ENCODE data around the gene UPF1. TPM values are rescaled to one million over a fixed set of nuclear protein-coding genes. Genes with fewer than 3 reads are reported as not detected.

Gene UPF1
- total and polyA plus RNA-seq, 2 of the 13 experiments (the other 11 are each of a cell fraction or from before 2014, with no cell fraction given): 16.9 to 41.8 TPM

GRCh38 chr19:18839465-18840287 is 7.9 kb downstream of the UPF1 start (continued):
- TF ChIP-seq ZNF710 (CRISPR knock-in tag; IDR thresholded peaks at IDR 0.05; ENCODE audit: borderline replicate concordance): peak; percentile 76
- no peak; the same call in 1 of the 2 replicates for TF ChIP-seq GTF3A (CRISPR knock-in tag; conservative IDR thresholded peaks at IDR 0.05)
- peak; percentile 72 for TF ChIP-seq PCBP1 (IDR thresholded peaks at IDR 0.05; ENCODE audit: borderline replicate concordance, low read depth, low read length)
- no peak for TF ChIP-seq TP53 (CRISPR knock-in tag; conservative IDR thresholded peaks at IDR 0.05)
- TF ChIP-seq ZNF660 (CRISPR knock-in tag; IDR thresholded peaks at IDR 0.05; ENCODE audit: borderline replicate concordance, low read depth): no peak
- no peak for TF ChIP-seq ZBTB46 (CRISPR knock-in tag; IDR thresholded peaks at IDR 0.05; ENCODE audit: borderline replicate concordance)
- TF ChIP-seq FOXJ3 (CRISPR knock-in tag; IDR thresholded peaks at IDR 0.05; ENCODE audit: borderline replicate concordance): no peak; the same call in 1 of the 2 replicates
- TF ChIP-seq SRSF1 (optimal IDR thresholded peaks at IDR 0.05; ENCODE audit: low read depth, low read length): peak; percentile 76
- TF ChIP-seq RFX3 (CRISPR knock-in tag; IDR thresholded peaks at IDR 0.05): no peak
- TF ChIP-seq FOXC1 (CRISPR knock-in tag; IDR thresholded peaks at IDR 0.05; ENCODE audit: borderline replicate concordance): peak; percentile 79
- no peak for TF ChIP-seq ZNF333 (CRISPR knock-in tag; IDR thresholded peaks at IDR 0.05; ENCODE audit: borderline replicate concordance)
- peak; percentile 55; the same call in 1 of the 2 replicates for TF ChIP-seq ZNF460 (CRISPR knock-in tag; IDR thresholded peaks at IDR 0.05; ENCODE audit: borderline replicate concordance)
- peak; percentile 61; the same call in 1 of the 2 replicates for TF ChIP-seq ZC3H13 (CRISPR knock-in tag; IDR thresholded peaks at IDR 0.05)
- TF ChIP-seq TBL1XR1 (IDR thresholded peaks at IDR 0.05; ENCODE audit: borderline replicate concordance, low read length, partially characterized antibody): no peak
- no peak for TF ChIP-seq ZNF615 (CRISPR knock-in tag; IDR thresholded peaks at IDR 0.05; ENCODE audit: borderline replicate concordance)
- TF ChIP-seq TEAD3 (CRISPR knock-in tag; optimal IDR thresholded peaks at IDR 0.05; ENCODE audit: borderline replicate concordance): peak; percentile 86
- TF ChIP-seq U2AF2 (IDR thresholded peaks at IDR 0.05; ENCODE audit: low read depth, low read length): no peak
- TF ChIP-seq MAFF (IDR thresholded peaks at IDR 0.05; ENCODE audit: low read depth, low read length): no peak
- TF ChIP-seq NFAT5 (CRISPR knock-in tag; IDR thresholded peaks at IDR 0.05): 0 out of 2 replicates have a peak, but pooled peaks have one; percentile 49
- TF ChIP-seq SALL1 (CRISPR knock-in tag; IDR thresholded peaks at IDR 0.05): peak; percentile 95

All from HepG2 (cell line).